Loucy (cell line): ENCODE data around the gene APOBEC4.

Source experiments
- H2AFZ ChIP-seq: fragments of 200-600 bp; sonication (generic); 2 replicates; pipeline ENCODE4 v1.6.0; 2016; ENCODE audit warnings: antibody characterized with exemption, mild to moderate bottlenecking, low read length, moderate library complexity
- H3F3A ChIP-seq: fragments of 200-600 bp; 2 replicates; pipeline ENCODE4 v1.6.0; 2016; ENCODE audit warnings: antibody characterized with exemption, low read depth, mild to moderate bottlenecking
- H3K27me3 ChIP-seq: fragments of 200-600 bp; sonication (generic); 2 replicates; pipeline ENCODE4 v1.6.1; 2014; ENCODE audit warnings: low read length, mild to moderate bottlenecking; ENCODE audit not compliant: insufficient read depth, poor library complexity, severe bottlenecking
- H3K36me3 ChIP-seq: fragments of 200-600 bp; sonication (generic); 2 replicates; pipeline ENCODE4 v1.6.1; 2016; ENCODE audit warnings: low read length; ENCODE audit not compliant: insufficient read depth
- H3K4me1 ChIP-seq: fragments of 200-600 bp; sonication (generic); 2 replicates; pipeline ENCODE4 v1.5.1; 2014; ENCODE audit warnings: low read length, mild to moderate bottlenecking; ENCODE audit not compliant: insufficient read depth, poor library complexity, severe bottlenecking
- H3K4me2 ChIP-seq: fragments of 200-600 bp; sonication (generic); 2 replicates; pipeline ENCODE4 v1.6.0; 2014; ENCODE audit warnings: antibody characterized with exemption, low read length, low read depth, mild to moderate bottlenecking; ENCODE audit not compliant: poor library complexity, severe bottlenecking
- H3K4me3 ChIP-seq: fragments of 200-600 bp; sonication (generic); 2 replicates; pipeline ENCODE4 v1.5.1; 2014; ENCODE audit warnings: low read length, mild to moderate bottlenecking, mixed read lengths; ENCODE audit not compliant: poor library complexity, severe bottlenecking
- H3K79me2 ChIP-seq: fragments of 200-600 bp; sonication (generic); 2 replicates; pipeline ENCODE4 v1.6.1; 2014; ENCODE audit warnings: low read length; ENCODE audit not compliant: insufficient read depth
- H3K9ac ChIP-seq: fragments of 200-600 bp; sonication (generic); 2 replicates; pipeline ENCODE4 v1.6.0; 2014; ENCODE audit warnings: mild to moderate bottlenecking, low read depth, low read length, moderate library complexity; ENCODE audit not compliant: poor library complexity, severe bottlenecking
- H3K9me2 ChIP-seq: fragments of 200-600 bp; sonication (generic); replicated peaks from 2 replicates; pipeline ENCODE4 v1.6.1; 2016; ENCODE audit warnings: low read depth, low read length, mixed read lengths
- H3K9me3 ChIP-seq: fragments of 200-600 bp; sonication (generic); 2 replicates; pipeline ENCODE4 v1.6.1; 2014; ENCODE audit warnings: mild to moderate bottlenecking, antibody characterized with exemption, low read length, low read depth; ENCODE audit not compliant: insufficient read depth
- H4K20me1 ChIP-seq: fragments of 200-600 bp; sonication (generic); 2 replicates; pipeline ENCODE4 v1.6.0; 2014; ENCODE audit warnings: antibody characterized with exemption, low read length, mild to moderate bottlenecking; ENCODE audit not compliant: insufficient read depth, poor library complexity, severe bottlenecking
- CTCF ChIP-seq: fragments of 200-600 bp; sonication (generic); conservative IDR thresholded peaks from 2 replicates; pipeline ENCODE4 v1.5.1; 2014; ENCODE audit warnings: mild to moderate bottlenecking, antibody characterized with exemption, low read length
- EZH2phosphoT487 ChIP-seq: fragments of 200-600 bp; IDR thresholded peaks from 2 replicates; pipeline ENCODE4 v1.6.1; 2018; ENCODE audit warnings: antibody characterized with exemption, mild to moderate bottlenecking, moderate library complexity, borderline replicate concordance

Gene APOBEC4

GRCh38 chr1:183609313-183609712 lies 43.8 kb downstream of the APOBEC4 start:
- Histone ChIP-seq H3K4me3 (no peak overlapping the region), H3K79me2 (no peaks in the 10 kb centered on the region), H3K4me1 (no peaks in the 10 kb centered on the region), H3F3A (no peaks in the 10 kb centered on the region), H3K4me2 (no peak overlapping the region), H2AFZ (0 out of 2 replicates have a peak overlapping the region, but pooled peaks have one; percentile 5), H3K27me3 (no peaks in the 10 kb centered on the region), H3K36me3 (no peaks in the 10 kb centered on the region), H3K9me3 (no peaks in the 10 kb centered on the region), H3K9me2 (no peaks in the 10 kb centered on the region), H4K20me1 (no peaks in the 10 kb centered on the region), H3K9ac (no peak overlapping the region)
- TF ChIP-seq EZH2phosphoT487 (no peak), CTCF (peak; percentile 39)

- Histone ChIP-seq H3K9me2 (no peaks in the 10 kb centered on the region), H3K79me2 (no peaks in the 10 kb centered on the region), H3K9ac (no peak overlapping the region), H3K4me1 (peaks cover 5% of the 10 kb centered on the region), H3K4me3 (no peak overlapping the region), H4K20me1 (no peaks in the 10 kb centered on the region), H2AFZ (peak overlapping the region; percentile 41; the same call in 1 of the 2 replicates), H3K27me3 (no peaks in the 10 kb centered on the region), H3K4me2 (no peak overlapping the region), H3K36me3 (no peaks in the 10 kb centered on the region), H3K9me3 (no peaks in the 10 kb centered on the region), H3F3A (no peaks in the 10 kb centered on the region)
- no peak for TF ChIP-seq EZH2phosphoT487
Observed at GRCh38 chr1:183607322-183607980, 45.7 kb downstream of the APOBEC4 start.

GRCh38 chr1:183605904-183606303 lies 47.2 kb downstream of the APOBEC4 start:
- Histone ChIP-seq H3F3A (no peaks in the 10 kb centered on the region), H3K27me3 (no peaks in the 10 kb centered on the region), H4K20me1 (no peaks in the 10 kb centered on the region), H3K79me2 (no peaks in the 10 kb centered on the region), H3K9me3 (no peaks in the 10 kb centered on the region), H2AFZ (no peak overlapping the region), H3K4me3 (no peak overlapping the region), H3K4me2 (no peak overlapping the region), H3K9ac (no peak overlapping the region), H3K36me3 (no peaks in the 10 kb centered on the region), H3K9me2 (no peaks in the 10 kb centered on the region), H3K4me1 (peaks cover 5% of the 10 kb centered on the region)
- TF ChIP-seq EZH2phosphoT487 (no peak), CTCF (no peak)

- H3F3A ChIP-seq, result no peaks in the 10 kb centered on the region
- H3K9me2 ChIP-seq, result no peaks in the 10 kb centered on the region
- peaks cover 5% of the 10 kb centered on the region for H3K4me1 ChIP-seq
- no peak overlapping the region for H2AFZ ChIP-seq
- no peaks in the 10 kb centered on the region for H4K20me1 ChIP-seq
- no peaks in the 10 kb centered on the region for H3K27me3 ChIP-seq
- no peaks in the 10 kb centered on the region for H3K9me3 ChIP-seq
- no peak overlapping the region for H3K9ac ChIP-seq
- no peak overlapping the region for H3K4me2 ChIP-seq
- H3K4me3 ChIP-seq, result no peak overlapping the region
- no peak for TF ChIP-seq CTCF
- TF ChIP-seq EZH2phosphoT487, result no peak
- H3K79me2 ChIP-seq, result no peaks in the 10 kb centered on the region
- no peaks in the 10 kb centered on the region for H3K36me3 ChIP-seq
Observed at GRCh38 chr1:183604815-183605214, 48.3 kb downstream of the APOBEC4 start.
